ENCODE measurements around the gene PPP5C.
"Not testable (repeated sequence)": the region's sequence is repeated elsewhere in the genome, so short reads cannot be mapped to it uniquely, and the experiment has no call there.

The PPP5C gene

GRCh38 chr19:46346821-46347571 is at the start of gene PPP5C:
Gene PPP5C, plus strand, starts transcription at chr19:46347087. Its CDS starts 10 bp downstream, at chr19:46347097.
- DNase-seq: peak; percentile 94

DNA sequence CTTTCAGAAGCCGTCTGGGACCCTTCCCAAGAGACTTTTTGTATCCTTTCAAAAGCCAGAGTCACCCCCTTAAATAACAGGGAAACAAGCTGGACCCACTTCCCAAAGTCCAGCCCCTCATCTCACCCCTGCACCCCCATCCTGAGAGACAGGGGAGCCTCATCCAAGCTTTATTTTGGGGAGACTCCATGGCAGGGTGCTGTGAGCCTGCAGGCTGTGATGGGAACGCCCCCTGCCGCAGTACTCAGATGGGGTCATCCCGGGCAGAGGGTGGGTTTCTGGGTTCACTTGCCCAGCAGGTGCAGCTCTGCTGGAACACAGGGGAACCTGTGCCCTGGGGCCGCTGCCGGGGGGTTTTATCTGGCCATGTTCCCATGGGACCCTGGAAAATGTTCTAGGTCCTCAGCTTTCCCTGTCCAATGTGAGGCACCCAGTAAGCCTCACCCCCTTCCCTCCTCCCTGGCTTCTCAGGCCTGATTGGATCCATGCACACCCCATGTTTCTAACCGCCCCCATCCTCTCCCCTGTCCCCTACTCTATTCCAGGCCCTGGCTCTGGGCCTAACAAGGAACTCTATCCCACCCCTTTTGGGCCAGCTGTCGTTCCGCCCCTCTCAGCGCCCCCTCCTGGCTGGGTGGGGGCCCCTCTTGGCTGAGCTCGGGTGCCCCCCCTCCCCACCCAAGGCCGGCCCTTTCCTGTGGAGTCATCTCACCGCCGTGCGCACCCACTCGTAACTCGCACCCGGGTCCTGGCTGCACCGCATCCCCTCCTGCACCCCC is 49.0 kb upstream of the PPP5C start:
- DNase-seq: no peak

DNA sequence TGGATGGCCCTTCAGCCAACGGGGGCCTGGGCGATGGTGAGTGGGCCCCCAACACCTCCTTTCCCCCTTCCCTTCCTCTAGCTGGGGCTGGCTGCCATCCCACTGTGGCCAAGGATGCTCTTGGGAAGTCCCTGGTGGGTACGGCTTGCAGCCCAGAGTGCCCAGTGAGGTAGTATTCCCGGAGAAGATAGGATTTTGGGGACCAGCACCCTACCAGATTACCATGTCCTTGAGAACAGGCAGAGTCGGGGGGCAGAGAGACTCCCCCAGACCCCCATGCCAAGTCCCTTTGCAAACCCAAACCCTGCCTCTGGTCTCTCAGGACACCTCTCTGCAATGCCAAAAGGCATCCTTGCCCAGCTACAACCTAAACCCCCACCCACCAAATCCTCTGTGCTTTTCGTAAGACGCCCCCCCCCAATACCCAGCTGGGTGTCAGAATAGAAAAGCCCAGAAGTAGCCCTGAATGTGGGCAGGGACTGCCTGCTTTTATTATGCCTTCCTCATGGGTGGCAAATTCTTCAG is 48.3 kb upstream of the PPP5C start:
- DNase-seq: no peak

DNA sequence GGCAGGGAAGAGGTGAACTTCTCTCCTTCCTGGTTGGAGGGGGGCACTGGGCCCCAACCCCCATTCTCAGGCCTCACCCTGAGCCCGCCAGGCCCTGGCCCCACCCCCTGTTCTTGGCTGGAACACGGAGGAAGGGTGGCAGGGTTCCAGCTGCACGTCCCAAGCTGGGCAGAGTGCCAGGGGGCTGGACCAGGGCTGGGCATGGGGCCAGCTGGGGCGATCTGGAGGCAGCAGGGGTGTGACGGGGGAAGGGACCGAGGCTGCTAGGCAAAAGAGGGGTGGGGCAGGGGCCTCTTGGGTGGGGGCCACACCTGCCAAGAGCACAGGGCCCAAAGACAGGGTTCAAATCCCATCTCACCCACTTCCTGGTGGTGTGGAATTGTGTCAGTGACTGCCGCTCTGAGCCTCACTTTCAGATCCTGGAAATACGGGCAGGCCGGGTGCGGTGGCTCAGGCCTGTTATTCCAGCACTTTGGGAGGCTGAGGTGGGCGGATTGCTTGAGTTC is 47.8 kb upstream of the PPP5C start:
- no peak for DNase-seq

DNA sequence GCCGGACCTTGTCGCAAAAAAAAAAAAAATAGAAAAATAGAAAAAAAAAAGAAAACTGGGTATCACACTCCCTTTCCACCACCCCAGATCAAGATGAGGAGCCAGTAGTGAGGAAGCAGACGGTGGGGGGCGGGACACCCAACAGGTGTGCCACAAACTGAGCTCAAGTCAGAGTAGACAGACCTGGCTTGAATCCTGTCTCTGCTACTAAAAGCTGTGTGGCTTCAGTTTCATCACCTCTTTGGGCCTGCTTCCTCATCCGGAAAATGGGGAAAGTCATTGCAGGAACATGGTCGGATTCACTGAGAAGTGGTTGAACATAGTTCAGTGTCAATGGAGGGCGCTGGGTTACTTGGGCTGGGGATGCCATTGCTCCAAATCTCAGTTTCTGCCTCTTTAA is 47.2 kb upstream of the PPP5C start:
- DNase-seq: no peak

GRCh38 chr19:46303322-46303690 is 43.6 kb upstream of the PPP5C start:
- no peak for DNase-seq

DNA sequence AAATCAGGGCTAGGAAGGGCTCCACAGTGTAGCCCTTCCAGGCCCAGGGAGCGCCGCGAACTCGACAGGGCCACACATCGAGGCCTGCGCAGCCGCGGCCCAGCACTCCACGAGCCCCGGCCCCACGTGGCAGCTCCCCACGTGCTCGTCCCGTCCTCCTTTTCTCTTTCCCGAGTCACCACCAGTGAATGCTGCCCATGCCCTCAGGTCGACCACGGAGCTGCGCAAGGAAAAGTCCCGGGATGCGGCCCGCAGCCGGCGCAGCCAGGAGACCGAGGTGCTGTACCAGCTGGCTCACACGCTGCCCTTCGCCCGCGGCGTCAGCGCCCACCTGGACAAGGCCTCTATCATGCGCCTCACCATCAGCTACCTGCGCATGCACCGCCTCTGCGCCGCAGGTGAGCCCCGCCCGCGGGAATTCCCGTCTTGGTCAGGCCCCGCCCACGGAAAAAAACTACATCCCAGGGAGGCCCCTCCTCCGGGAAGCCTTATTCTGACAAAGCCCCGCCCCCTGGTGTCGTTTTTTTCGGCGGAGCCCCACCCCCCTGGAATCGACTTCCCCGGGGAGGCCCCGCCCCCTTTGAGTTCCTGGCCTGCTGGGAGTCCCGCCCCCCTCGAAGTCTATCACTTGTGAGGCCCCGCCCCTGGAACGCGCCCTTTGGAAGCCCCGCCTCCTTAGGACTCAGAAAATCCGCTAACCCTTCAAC is 43.0 kb upstream of the PPP5C start:
- DNase-seq: peak; percentile 25

GRCh38 chr19:46306501-46306900 is 40.4 kb upstream of the PPP5C start:
- DNase-seq: no peak

- DNase-seq: no peak
Measured at GRCh38 chr19:46308510-46308909, 38.4 kb upstream of the PPP5C start.

DNA sequence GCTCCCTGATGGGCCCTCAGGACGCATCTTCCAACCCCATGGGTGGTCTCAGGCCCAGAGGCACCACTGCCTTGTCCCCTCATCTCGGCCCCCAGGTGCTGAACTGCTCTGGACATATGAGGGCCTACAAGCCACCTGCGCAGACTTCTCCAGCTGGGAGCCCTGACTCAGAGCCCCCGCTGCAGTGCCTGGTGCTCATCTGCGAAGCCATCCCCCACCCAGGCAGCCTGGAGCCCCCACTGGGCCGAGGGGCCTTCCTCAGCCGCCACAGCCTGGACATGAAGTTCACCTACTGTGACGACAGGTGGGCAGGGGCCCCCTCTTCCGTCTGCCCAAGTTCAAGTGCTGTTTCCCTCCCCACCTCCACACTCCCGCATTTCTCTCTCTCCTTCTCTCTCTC is 37.8 kb upstream of the PPP5C start:
- DNase-seq: no peak

DNA sequence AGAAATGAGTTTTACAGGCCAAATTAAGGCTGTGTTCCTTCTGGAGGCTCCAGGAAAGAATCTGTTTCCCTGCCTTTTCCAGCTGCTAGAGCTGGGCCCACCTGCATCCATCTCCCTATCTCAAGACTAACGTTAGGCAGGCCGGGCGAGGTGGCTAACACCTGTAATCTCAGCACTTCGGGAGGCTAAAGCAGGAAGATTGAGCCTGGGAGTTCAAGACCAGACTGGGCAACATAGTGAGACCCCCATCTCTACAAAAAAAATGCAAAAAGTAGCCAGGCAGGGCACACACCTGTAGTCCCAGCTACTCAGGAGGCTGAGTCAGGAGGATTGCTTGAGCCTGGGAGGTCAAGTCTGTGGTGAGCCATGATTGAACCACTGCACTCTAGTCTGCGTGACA is 35.4 kb upstream of the PPP5C start:
- DNase-seq: no peak

DNA sequence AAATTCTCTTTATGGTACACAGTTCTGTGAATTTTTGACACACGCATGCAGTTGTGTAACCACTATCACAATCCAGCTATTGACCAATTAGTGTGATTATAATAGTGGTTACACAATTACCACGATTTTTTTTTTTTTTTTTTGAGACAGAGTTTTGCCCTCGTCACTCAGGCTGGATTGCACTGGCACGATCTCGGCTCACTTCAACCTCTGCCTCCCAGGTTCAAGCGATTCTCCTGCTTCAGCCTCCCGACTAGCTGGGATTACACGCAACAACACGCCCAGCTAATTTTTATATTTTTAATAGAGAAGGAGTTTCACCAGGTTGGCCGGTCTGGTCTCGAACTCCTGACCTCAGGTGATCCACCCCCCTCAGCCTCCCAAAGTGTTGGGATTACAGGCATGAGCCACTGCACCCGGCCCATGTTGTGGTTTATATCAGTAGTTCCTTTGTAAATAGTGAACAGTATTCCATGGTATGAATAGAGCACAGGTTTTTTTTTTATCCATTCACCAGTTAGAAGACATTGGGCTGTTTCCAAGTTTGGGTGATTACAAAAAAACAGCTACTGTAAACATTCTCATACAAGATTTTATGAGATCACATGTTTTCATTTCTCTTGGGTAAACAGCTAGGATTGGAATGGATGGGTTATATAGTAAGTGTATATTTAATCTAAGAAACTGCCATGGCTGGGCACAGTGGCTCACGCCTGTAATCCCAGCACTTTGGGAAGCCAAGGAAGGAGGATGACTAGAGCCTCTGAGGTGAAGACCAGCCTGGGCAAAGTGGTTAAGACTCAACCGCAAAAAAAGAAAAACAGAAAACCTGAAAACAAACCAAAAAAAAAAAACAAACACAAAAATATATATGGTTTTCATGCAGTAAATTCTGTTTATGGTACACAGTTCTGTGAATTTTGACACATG is 33.1 kb upstream of the PPP5C start:
- DNase-seq: not testable (repeated sequence)

DNA sequence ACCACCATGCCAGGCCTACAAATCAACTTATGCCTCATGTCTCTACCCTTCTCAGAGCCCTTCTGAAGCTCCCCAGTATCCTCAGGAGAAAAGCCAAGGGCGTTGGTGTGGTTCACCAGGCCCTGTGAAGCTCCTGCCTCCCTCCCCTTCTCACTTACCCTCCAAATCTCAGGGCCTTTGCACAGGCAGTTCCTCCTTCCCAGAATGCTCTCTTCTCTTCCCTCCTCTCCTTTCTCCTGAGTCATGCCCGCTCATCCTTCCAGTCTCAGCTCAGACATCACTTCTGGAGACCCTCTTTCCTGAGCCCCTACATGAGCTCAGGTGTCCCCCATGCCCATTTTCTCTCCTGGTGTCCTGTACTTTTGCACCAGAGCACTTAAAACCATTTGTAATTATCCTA is 29.5 kb upstream of the PPP5C start:
- no peak for DNase-seq

GRCh38 chr19:46319613-46320012 is 27.3 kb upstream of the PPP5C start:
- no peak for DNase-seq

DNA sequence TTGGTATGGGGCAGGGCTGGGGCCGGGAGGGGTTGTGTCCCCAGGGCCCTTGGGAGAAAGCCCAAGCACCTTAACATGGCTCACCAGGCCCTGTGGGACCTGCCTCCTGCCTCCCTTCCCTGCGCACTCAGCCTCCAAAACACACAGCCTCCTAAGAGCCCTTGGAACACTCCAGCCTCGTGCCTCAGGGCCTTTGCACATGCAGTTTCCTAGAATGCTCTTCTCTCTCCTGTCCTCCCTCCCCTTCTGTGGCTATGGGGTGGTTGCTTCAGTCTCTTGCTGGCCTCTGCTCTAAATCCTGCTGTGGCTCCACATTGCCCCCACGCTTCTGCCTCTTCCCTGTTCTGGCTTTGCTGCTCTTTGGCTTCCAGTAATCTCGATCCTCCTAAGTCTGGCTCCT is 26.3 kb upstream of the PPP5C start:
- DNase-seq: no peak

GRCh38 chr19:46321653-46322052 is 25.2 kb upstream of the PPP5C start:
- no peak for DNase-seq

GRCh38 chr19:46323227-46323626 is 23.7 kb upstream of the PPP5C start:
- not testable (repeated sequence) for DNase-seq

DNA sequence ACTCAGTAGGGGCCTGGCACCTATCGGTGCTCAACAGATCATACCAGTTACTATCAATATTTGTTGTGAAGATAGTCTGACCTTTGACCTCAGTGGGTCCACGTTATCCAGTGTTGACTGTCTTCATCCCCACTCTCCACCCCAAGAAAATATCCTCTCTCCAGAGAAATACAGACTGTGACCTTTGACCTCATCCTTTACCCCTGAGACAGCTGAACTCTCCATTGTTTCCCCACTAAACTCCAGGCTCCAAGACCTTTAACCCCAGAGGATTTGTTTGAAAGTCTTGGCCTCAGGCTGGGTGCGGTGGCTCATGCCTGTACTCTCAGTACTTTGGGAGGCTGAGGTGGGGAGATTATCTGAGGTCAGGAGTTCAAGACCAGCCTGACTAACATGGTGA is 22.6 kb upstream of the PPP5C start:
- DNase-seq: no peak

- DNase-seq: no peak
Measured at GRCh38 chr19:46326608-46327007, 20.3 kb upstream of the PPP5C start.

DNA sequence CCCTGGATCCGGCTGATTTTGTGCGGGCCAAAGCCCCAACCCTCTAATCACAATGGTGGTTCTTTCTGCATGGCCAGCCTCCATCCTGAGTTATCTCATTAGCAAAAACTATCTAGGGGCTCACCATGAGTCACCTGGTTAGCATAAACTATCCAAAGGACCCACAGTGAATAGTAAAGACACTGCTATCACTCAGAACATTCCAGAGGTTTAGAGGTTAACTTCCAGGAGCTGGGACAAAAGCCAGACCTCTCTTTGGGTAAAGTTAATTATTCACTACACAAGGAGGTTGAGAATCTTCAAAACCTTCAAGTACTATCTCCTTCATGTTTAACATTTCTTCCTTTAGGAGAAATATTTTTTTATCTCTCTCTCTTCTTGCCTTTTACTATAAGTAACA is 18.8 kb upstream of the PPP5C start:
- no peak for DNase-seq

DNA sequence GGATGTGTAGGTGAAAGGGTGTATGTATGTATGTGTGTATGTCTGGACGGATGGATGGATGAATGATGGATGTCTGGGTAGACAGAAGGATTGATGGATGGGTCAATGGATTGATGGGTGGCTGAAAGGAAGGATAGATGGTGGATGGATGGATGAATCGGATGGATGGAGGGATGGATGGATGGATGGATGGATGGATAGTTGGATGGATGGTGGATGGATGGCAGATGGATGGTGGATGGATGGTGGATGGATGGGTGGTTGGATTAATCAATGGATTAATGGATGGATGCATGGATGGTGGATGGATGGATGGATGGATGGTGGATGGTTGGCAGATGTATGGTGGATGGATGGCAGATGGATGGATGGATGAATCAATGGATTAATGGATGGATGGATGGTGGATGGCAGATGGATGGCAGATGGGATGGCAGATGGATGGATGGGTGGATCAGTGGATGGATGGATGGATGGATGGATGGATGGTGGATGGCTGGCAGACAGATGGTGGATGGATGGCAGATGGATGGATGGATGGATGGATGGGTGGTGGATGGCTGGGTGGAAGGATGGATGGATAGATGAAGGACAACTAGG is 16.5 kb upstream of the PPP5C start:
- no peak for DNase-seq

DNA sequence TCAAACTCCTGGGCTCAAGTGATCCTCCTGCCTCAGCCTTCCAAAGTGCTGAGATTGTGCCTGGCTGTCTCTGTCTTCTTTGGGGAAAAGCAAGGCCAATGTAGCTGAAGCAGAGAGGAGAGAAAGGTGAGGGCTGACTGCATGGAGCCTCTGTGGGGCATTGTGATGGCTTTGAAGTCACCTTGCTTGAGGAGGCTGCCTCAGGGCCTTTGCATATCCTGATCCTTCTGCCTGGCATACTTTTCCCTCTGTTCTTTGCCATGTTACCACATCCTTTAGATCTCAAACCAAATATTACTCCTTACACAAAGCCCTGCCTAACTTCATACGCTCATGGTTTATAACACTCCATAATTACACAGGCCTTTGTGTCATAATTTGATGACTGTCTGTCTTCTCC is 9.4 kb upstream of the PPP5C start:
- DNase-seq: no peak

All from stimulated activated CD4-positive, alpha-beta T cell treated with anti-CD3 and anti-CD28 coated beads, Interleukin-15, amount 100 ng/mL, for 24 hours (primary cell).